HepG2 (cell line): ENCODE measurements around the gene HPS4. TPM values are rescaled to one million over a fixed set of nuclear protein-coding genes. Genes with fewer than 3 reads are reported as not detected.

Source experiments
- ATAC-seq: fragments of 200-7000 bp; cut with Tn5 transposase; 3 replicates; pipeline ENCODE4 v1.9.1; 2020; ENCODE audit warnings: mild to moderate bottlenecking, moderate library complexity
- BruUV-seq: library from RNA; stranded (reverse); fragments of 400-500 nt; replicated peaks from 2 replicates; lab custom pipeline; 2021; lab: Mats Ljungman, UMichigan
- CTCF ChIA-PET: fragments of 300-600 bp; formaldehyde crosslinking; extraction: SDS; loops from one replicate; lab custom pipeline; 2021; ENCODE audit warnings: low total read pairs, inconsistent platforms, low intra/inter-chr PET ratio; lab: Yijun Ruan, JAX
- POLR2A ChIA-PET: fragments of 350-600 bp; sonication (Branson Sonifier 250); formaldehyde crosslinking; loops from one replicate; lab custom pipeline; 2020; ENCODE audit warnings: antibody characterized with exemption, inconsistent platforms; lab: Yijun Ruan, JAX
- DNase-seq: peaks from one replicate; pipeline ENCODE4 v3.0.0-alpha.2; 2015; ENCODE audit warnings: low spot score
- FAIRE-seq: peaks from 3 replicates; lab custom pipeline; 2011; peaks lifted over from hg19 to GRCh38; lab: Jason Lieb, UNC
- H2AFZ ChIP-seq: one replicate; pipeline ENCODE4 v1.6.1; 2011; ENCODE audit warnings: low read length, inconsistent platforms
- H3K27ac ChIP-seq: fragments of 300-600 bp; 3 replicates; pipeline ENCODE4 v1.8.0; 2011; ENCODE audit warnings: mixed run types, mild to moderate bottlenecking, mixed read lengths, low read length, inconsistent platforms; ENCODE audit not compliant: insufficient read depth; ENCODE audit errors: extremely low read length
- H3K27me3 ChIP-seq, 2 experiments: fragments of 200-600 bp in 1 of 2; 2 replicates in 1 of 2; 3 replicates in 1 of 2; pipeline versions ENCODE4 v1.6.0 to v1.8.0; 2011; ENCODE audit warnings: low read length in 2 of 2, mild to moderate bottlenecking in 2 of 2, moderate library complexity in 2 of 2, inconsistent platforms in 1 of 2; ENCODE audit not compliant: insufficient read depth in 2 of 2, control insufficient read depth in 1 of 2
- H3K36me3 ChIP-seq, 2 experiments: fragments of 200-600 bp in 1 of 2; replicated peaks in 1 of 2; 2 replicates in 1 of 2; 3 replicates in 1 of 2; pipeline versions ENCODE4 v1.5.1 to v1.8.0; 2011; ENCODE audit warnings: low read length in 2 of 2, inconsistent platforms in 1 of 2; ENCODE audit not compliant: insufficient read depth in 2 of 2, control insufficient read depth in 1 of 2
- H3K4me1 ChIP-seq: 2 replicates; pipeline ENCODE4 v1.5.1; 2012; ENCODE audit warnings: low read length, inconsistent platforms; ENCODE audit not compliant: insufficient read depth
- H3K4me2 ChIP-seq: 2 replicates; pipeline ENCODE4 v1.6.0; 2011; ENCODE audit warnings: low read depth, low read length, inconsistent platforms
- H3K4me3 ChIP-seq, 3 experiments: fragments of 200-600 bp in 1 of 3; sonication (generic), shearing (Covaris generic) in 1 of 3; replicated peaks in 1 of 3; 2 replicates each; pipeline ENCODE4 v1.5.1; 2011 to 2016; ENCODE audit warnings: low read length in 3 of 3, inconsistent platforms in 2 of 3, low read depth in 2 of 3, mild to moderate bottlenecking in 2 of 3, control low read depth in 1 of 3, mixed read lengths in 1 of 3; ENCODE audit not compliant: insufficient read depth in 1 of 3
- H3K79me2 ChIP-seq: one replicate; pipeline ENCODE4 v1.6.1; 2011; ENCODE audit warnings: low read length, inconsistent platforms; ENCODE audit not compliant: insufficient read depth
- H3K9ac ChIP-seq: 2 replicates; pipeline ENCODE4 v1.6.0; 2011; ENCODE audit warnings: mild to moderate bottlenecking, low read depth, low read length, inconsistent platforms; ENCODE audit not compliant: insufficient read depth
- H3K9me3 ChIP-seq: 2 replicates; pipeline ENCODE4 v1.5.1; 2012; ENCODE audit warnings: mild to moderate bottlenecking, low read length
- H4K20me1 ChIP-seq: 2 replicates; pipeline ENCODE4 v1.6.0; 2011; ENCODE audit warnings: inconsistent platforms, mild to moderate bottlenecking, low read length, moderate library complexity; ENCODE audit not compliant: insufficient read depth
- AHR ChIP-seq: IDR thresholded peaks from 2 replicates; pipeline ENCODE4 v1.6.1; 2018; ENCODE audit warnings: missing genetic modification reagents, missing compliant biosample characterization
- CEBPB ChIP-seq: IDR thresholded peaks from 2 replicates; pipeline ENCODE4 v1.6.1; 2011; ENCODE audit warnings: low read depth, low read length, improper control_type of control experiment, borderline replicate concordance
- CEBPG ChIP-seq: IDR thresholded peaks from 2 replicates; pipeline ENCODE4 v1.6.1; 2016
- ETV5 ChIP-seq: IDR thresholded peaks from 2 replicates; pipeline ENCODE4 v1.6.1; 2018; ENCODE audit warnings: missing biosample characterization, missing genetic modification reagents, inconsistent platforms, borderline replicate concordance
- HNRNPL ChIP-seq: fragments of 200-400 bp; formaldehyde crosslinking; IDR thresholded peaks from 2 replicates; pipeline ENCODE4 v1.6.1; 2017; ENCODE audit warnings: mild to moderate bottlenecking, low read depth, low read length
- HNRNPLL ChIP-seq: fragments of 200-400 bp; formaldehyde crosslinking; IDR thresholded peaks from 2 replicates; pipeline ENCODE4 v1.6.1; 2017; ENCODE audit warnings: mild to moderate bottlenecking, low read depth, low read length; ENCODE audit not compliant: poor library complexity, severe bottlenecking
- MED8 ChIP-seq: sonication (generic); formaldehyde crosslinking; IDR thresholded peaks from 2 replicates; pipeline ENCODE4 v1.8.1; 2023; ENCODE audit warnings: mild to moderate bottlenecking, missing genetic modification reagents; ENCODE audit not compliant: insufficient replicate concordance
- MLX ChIP-seq: IDR thresholded peaks from 2 replicates; pipeline ENCODE4 v1.6.1; 2016
- PHF20 ChIP-seq: sonication (generic); formaldehyde crosslinking; IDR thresholded peaks from 2 replicates; pipeline ENCODE4 v1.5.0; 2020; ENCODE audit warnings: mild to moderate bottlenecking, missing genetic modification reagents
- SIX4 ChIP-seq: sonication (generic); formaldehyde crosslinking; IDR thresholded peaks from 2 replicates; pipeline ENCODE4 v1.4.0; 2020; ENCODE audit warnings: missing genetic modification reagents
- ZNF562 ChIP-seq: sonication (generic); formaldehyde crosslinking; IDR thresholded peaks from 2 replicates; pipeline ENCODE4 v1.8.0; 2022; ENCODE audit warnings: missing genetic modification reagents, borderline replicate concordance
- WGBS: methylation state at CpG from one replicate; pipeline ENCODE4 v1.1.6; 2017; ENCODE audit warnings: low lambda C conversion rate; 5-methylcytosine and 5-hydroxymethylcytosine counted together
- in situ Hi-C: cut with HindIII; loops from 2 replicates; pipeline ENCODE4 v1.10.0; 2017; ENCODE audit warnings: low pct_unique_long_range_greater_than_20kb; ENCODE audit not compliant: extremely low pct_ligation_motif_present
- intact Hi-C: fragments of 100-400 bp; cut with micrococcal nuclease; formaldehyde crosslinking; loops from one replicate; pipeline ENCODE4 v1.10.0; 2022; ENCODE audit not compliant: unreplicated experiment
- polyA plus RNA-seq, 8 experiments: library from polyadenylated mRNA; depleted of rRNA in 3 of 8; stranded (reverse) in 7 of 8; unstranded in 1 of 8; fragments of >200 nt; fragmentation: Illumina TruSeq in 4 of 8; extraction: Trizol in 4 of 8; gene quantifications; 2 replicates each; pipeline versions ENCODE4 v1.2.1 to v1.2.3, GENCODE V29; 2011 to 2016; ENCODE audit warnings: low read depth in 4 of 8, missing spikeins in 1 of 8, mixed read lengths in 1 of 8; ENCODE audit not compliant: insufficient read depth in 1 of 8
- total RNA-seq, 5 experiments: library from RNA; depleted of rRNA; stranded (reverse); fragments of >200 nt; fragmentation: Illumina TruSeq; extraction: Trizol; gene quantifications; 2 replicates each; pipeline ENCODE4 v1.2.3, GENCODE V29; 2016; ENCODE audit warnings: low read depth in 1 of 5
- TF ChIP-seq, protein P1 (sequence below): sonication (generic); formaldehyde crosslinking; IDR thresholded peaks from 2 replicates; pipeline ENCODE4 v1.5.0; 2020; ENCODE audit warnings: mild to moderate bottlenecking, missing genetic modification reagents
- TF ChIP-seq, protein P2 (sequence below): sonication (generic); formaldehyde crosslinking; IDR thresholded peaks from 2 replicates; pipeline ENCODE4 v1.4.0; 2020; ENCODE audit warnings: missing genetic modification reagents, borderline replicate concordance

Gene HPS4
- total and polyA plus RNA-seq, 2 of the 13 experiments (the other 11 are each of a cell fraction or from before 2014, with no cell fraction given) = 27.4 to 34.0 TPM

DNA sequence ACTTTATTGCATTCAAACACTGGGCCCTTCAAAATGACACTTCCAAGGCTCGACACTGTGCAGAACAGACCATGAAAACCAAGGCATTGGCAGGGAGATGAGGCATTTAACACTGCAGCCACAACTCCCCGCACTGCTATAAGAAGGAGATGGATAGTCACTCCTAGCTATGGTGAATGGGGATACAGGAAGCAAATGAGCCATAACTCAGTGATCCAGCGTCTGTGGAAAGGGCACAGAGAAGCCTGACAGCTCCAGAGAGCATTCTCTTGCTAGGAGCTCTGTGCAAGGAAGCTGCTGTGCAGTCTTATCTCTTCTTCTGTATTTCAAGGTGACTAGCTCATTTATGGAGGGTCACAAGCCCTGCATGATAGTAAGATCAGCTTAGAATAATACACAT lies 20.9 kb downstream of the HPS4 start (continued):
- TF ChIP-seq MLX (no peak), ETV5 (CRISPR knock-in tag) (no peak)

DNA sequence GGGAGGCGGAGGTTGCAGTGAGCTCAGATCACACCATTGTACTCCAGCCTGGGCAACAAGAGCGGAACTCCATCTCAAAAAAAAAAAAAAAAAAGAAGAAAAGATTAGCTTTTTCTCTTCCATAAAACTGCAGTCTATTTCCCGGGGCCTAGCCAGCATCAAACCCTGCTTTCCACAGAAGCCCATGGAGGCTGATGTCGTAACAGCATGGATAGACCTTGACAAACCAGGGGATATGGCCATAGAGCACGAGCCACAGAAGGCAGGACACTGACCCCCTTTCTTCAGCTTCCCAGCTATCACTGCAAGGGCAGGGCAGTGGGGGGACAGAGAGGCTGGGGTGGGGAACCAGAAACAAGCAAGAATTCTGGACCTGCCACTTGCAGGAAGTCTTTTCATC lies 21.5 kb downstream of the HPS4 start:
- no peak for FAIRE-seq
- H3K27me3 ChIP-seq = no peaks in the 10 kb centered on the region
- H2AFZ ChIP-seq = no peak overlapping the region
- no peak overlapping the region for H3K4me3 ChIP-seq
- H3K36me3 ChIP-seq = peaks cover 39 to 75% of the 10 kb centered on the region in 2 experiments
- ChIA-PET POLR2A (interaction anchor here (1.0 to 2.5 kb wide), 2 partner anchors 12 to 21 kb away, joined by 3 to 10 read pairs; partner anchors contain the start of genes HPS4 and SRRD), CTCF (interaction anchor here (1.7 to 2.5 kb wide), 2 partner anchors 63 to 97 kb away, joined by 8 to 16 read pairs; no protein-coding TSS in a partner anchor)
- in situ Hi-C loops = loop anchor here (5.0 kb wide), 1 partner anchor 95 kb away; no protein-coding TSS in a partner anchor
- H3K4me2 ChIP-seq = no peak overlapping the region
- H3K9me3 ChIP-seq = no peaks in the 10 kb centered on the region
- intact Hi-C loops = no loop called here
- H3K79me2 ChIP-seq = no peaks in the 10 kb centered on the region
- DNase-seq = no peak
- peaks cover 4% of the 10 kb centered on the region for H4K20me1 ChIP-seq
- TF ChIP-seq ZNF562 (CRISPR knock-in tag) = no peak
- TF ChIP-seq MED8 (CRISPR knock-in tag) = no peak
- TF ChIP-seq AHR (CRISPR knock-in tag) = no peak
- no peak for TF ChIP-seq PHF20 (CRISPR knock-in tag)
- TF ChIP-seq CEBPB = peak; percentile 67
- 0 out of 2 replicates have a peak, but pooled peaks have one; percentile 32 for TF ChIP-seq CEBPG (CRISPR knock-in tag)
- no peak for TF ChIP-seq SIX4 (CRISPR knock-in tag)
- no peak for TF ChIP-seq HNRNPL
- TF ChIP-seq, protein P1, sequence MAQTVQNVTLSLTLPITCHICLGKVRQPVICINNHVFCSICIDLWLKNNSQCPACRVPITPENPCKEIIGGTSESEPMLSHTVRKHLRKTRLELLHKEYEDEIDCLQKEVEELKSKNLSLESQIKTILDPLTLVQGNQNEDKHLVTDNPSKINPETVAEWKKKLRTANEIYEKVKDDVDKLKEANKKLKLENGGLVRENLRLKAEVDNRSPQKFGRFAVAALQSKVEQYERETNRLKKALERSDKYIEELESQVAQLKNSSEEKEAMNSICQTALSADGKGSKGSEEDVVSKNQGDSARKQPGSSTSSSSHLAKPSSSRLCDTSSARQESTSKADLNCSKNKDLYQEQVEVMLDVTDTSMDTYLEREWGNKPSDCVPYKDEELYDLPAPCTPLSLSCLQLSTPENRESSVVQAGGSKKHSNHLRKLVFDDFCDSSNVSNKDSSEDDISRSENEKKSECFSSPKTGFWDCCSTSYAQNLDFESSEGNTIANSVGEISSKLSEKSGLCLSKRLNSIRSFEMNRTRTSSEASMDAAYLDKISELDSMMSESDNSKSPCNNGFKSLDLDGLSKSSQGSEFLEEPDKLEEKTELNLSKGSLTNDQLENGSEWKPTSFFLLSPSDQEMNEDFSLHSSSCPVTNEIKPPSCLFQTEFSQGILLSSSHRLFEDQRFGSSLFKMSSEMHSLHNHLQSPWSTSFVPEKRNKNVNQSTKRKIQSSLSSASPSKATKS (CRISPR knock-in tag) = no peak
- TF ChIP-seq, protein P2, sequence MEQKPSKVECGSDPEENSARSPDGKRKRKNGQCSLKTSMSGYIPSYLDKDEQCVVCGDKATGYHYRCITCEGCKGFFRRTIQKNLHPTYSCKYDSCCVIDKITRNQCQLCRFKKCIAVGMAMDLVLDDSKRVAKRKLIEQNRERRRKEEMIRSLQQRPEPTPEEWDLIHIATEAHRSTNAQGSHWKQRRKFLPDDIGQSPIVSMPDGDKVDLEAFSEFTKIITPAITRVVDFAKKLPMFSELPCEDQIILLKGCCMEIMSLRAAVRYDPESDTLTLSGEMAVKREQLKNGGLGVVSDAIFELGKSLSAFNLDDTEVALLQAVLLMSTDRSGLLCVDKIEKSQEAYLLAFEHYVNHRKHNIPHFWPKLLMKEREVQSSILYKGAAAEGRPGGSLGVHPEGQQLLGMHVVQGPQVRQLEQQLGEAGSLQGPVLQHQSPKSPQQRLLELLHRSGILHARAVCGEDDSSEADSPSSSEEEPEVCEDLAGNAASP = no peak
- TF ChIP-seq HNRNPLL = no peak
- TF ChIP-seq, all 625 proteins: peak for 2
- WGBS = 80% methylated on average over 5 of the region's 5 CpGs
- peak; percentile 57 for ATAC-seq
- no TSS peak for BruUV-seq
- no peak overlapping the region for H3K27ac ChIP-seq
- peaks cover 16% of the 10 kb centered on the region for H3K4me1 ChIP-seq
- no peak overlapping the region for H3K9ac ChIP-seq
